Panc1 (cell line): ENCODE data around the gene GHRHR. TPM values are rescaled to one million over a fixed set of nuclear protein-coding genes. Genes with fewer than 3 reads are reported as not detected.

ENCODE experiments used
- ATAC-seq: fragments of 200-7000 bp; cut with Tn5 transposase; 2 replicates; pipeline ENCODE4 v1.9.1; 2020; ENCODE audit warnings: mild to moderate bottlenecking, moderate library complexity
- BruUV-seq: library from RNA; stranded (reverse); fragments of 400-500 nt; replicated peaks from 2 replicates; lab custom pipeline; 2021; lab: Mats Ljungman, UMichigan
- CTCF ChIA-PET: fragments of 300-600 bp; sonication (Branson Sonifier 250); formaldehyde crosslinking; loops from one replicate; lab custom pipeline; 2022; ENCODE audit warnings: antibody characterized with exemption; lab: Charles Lee
- POLR2A ChIA-PET: fragments of 300-600 bp; sonication (Branson Sonifier 250); formaldehyde crosslinking; loops from one replicate; lab custom pipeline; 2022; ENCODE audit warnings: antibody characterized with exemption; lab: Charles Lee
- DNase-seq: peaks from one replicate; pipeline ENCODE4 v3.0.0-alpha.2; 2010; ENCODE audit warnings: low read depth, low spot score
- H3K27ac ChIP-seq: 2 replicates; pipeline ENCODE4 v1.5.1; 2011; ENCODE audit warnings: mild to moderate bottlenecking, low read length, inconsistent platforms
- H3K27me3 ChIP-seq: fragments of 200-500 bp; sonication (Bioruptor generic); 2 replicates; pipeline ENCODE4 v1.6.0; 2014; ENCODE audit warnings: low read length, inconsistent platforms; ENCODE audit not compliant: control insufficient read depth, insufficient read depth
- H3K36me3 ChIP-seq: fragments of 200-500 bp; sonication (Bioruptor generic); 2 replicates; pipeline ENCODE4 v1.5.1; 2014; ENCODE audit warnings: inconsistent platforms, mild to moderate bottlenecking, low read length, moderate library complexity; ENCODE audit not compliant: control insufficient read depth, insufficient read depth
- H3K4me1 ChIP-seq: 2 replicates; pipeline ENCODE4 v1.5.1; 2011; ENCODE audit warnings: inconsistent platforms, mild to moderate bottlenecking, low read length, moderate library complexity; ENCODE audit not compliant: control insufficient read depth, insufficient read depth
- H3K4me3 ChIP-seq, 2 experiments: 2 replicates each; pipeline ENCODE4 v1.5.1; 2011 to 2012; ENCODE audit warnings: low read depth in 2 of 2, low read length in 2 of 2, mild to moderate bottlenecking in 2 of 2, inconsistent platforms in 1 of 2, moderate library complexity in 1 of 2
- H3K9me3 ChIP-seq: fragments of 200-500 bp; sonication (Bioruptor generic); 2 replicates; pipeline ENCODE4 v1.5.1; 2014; ENCODE audit warnings: low read depth, mild to moderate bottlenecking, inconsistent platforms, low read length, moderate library complexity; ENCODE audit not compliant: control insufficient read depth, insufficient read depth
- POLR2AphosphoS5 ChIP-seq: IDR thresholded peaks from 2 replicates; pipeline ENCODE4 v1.6.1; 2012; ENCODE audit warnings: mild to moderate bottlenecking, low read depth, low read length, moderate library complexity
- SIN3A ChIP-seq: IDR thresholded peaks from 2 replicates; pipeline ENCODE4 v1.6.1; 2012; ENCODE audit warnings: low read depth, mild to moderate bottlenecking, low read length, moderate library complexity, borderline replicate concordance; ENCODE audit not compliant: insufficient read depth
- TCF7L2 ChIP-seq: IDR thresholded peaks from 2 replicates; pipeline ENCODE4 v1.6.1; 2011; ENCODE audit warnings: mild to moderate bottlenecking, low read depth, low read length, inconsistent platforms
- in situ Hi-C: cut with HindIII; loops from 2 replicates; pipeline ENCODE4 v1.10.0; 2016; ENCODE audit warnings: low sequenced_read_pairs, low pct_unique_long_range_greater_than_20kb
- intact Hi-C: fragments of 100-400 bp; cut with micrococcal nuclease; formaldehyde crosslinking; loops from one replicate; pipeline ENCODE4 v1.10.0; 2022; ENCODE audit not compliant: unreplicated experiment
- total RNA-seq: library from RNA; stranded (reverse); gene quantifications from one replicate; pipeline ENCODE4 v1.2.1, GENCODE V29; 2021; ENCODE audit not compliant: unreplicated experiment
- TF ChIP-seq, protein P1 (sequence below): fragments of 450-650 bp; IDR thresholded peaks from 2 replicates; pipeline ENCODE4 v1.5.1; 2017; ENCODE audit warnings: mild to moderate bottlenecking
- TF ChIP-seq, protein P2 (sequence below), 2 experiments: IDR thresholded peaks; 2 replicates each; pipeline ENCODE4 v1.6.1; 2011 to 2012; ENCODE audit warnings: low read depth in 2 of 2, control low read depth in 1 of 2, low read length in 1 of 2, mild to moderate bottlenecking in 1 of 2, moderate library complexity in 1 of 2; ENCODE audit not compliant: insufficient read depth in 1 of 2

The GHRHR gene
- total RNA-seq, 1 experiment from 2014 or later, result not detected

DNA sequence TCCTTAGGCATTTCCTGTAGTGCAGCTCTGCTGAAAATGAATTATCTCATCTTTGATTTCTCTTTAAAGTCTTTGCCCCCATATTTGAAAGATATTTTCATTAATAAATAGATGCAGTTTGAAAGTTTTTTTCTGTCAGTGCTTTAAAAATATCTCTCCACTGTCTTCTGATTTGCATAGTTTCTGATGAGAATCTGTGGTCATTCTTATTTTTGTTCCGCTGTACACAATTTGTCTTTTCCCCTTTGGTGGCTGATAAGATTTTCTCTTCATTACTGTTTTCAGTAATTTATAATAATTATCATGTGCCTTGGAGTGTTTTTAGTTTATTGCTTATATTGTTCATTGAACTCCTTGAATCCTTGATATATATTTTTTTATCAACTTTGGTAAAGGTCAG, 7.0 kb upstream of the GHRHR start:
- Histone ChIP-seq H3K36me3 (no peaks in the 10 kb centered on the region), H3K27ac (no peak overlapping the region), H3K4me1 (no peaks in the 10 kb centered on the region), H3K27me3 (no peaks in the 10 kb centered on the region; the same call in none of the 2 replicates), H3K9me3 (peaks cover 5% of the 10 kb centered on the region; the same call in 1 of the 2 replicates), H3K4me3 (no peak overlapping the region)
- in situ Hi-C loops, result no loop called here
- intact Hi-C loops, result no loop called here
- no peak for DNase-seq
- ChIA-PET CTCF (no interaction called here), POLR2A (interaction anchor here (0.6 kb wide), 2 partner anchors 280 to 1252 kb away, joined by 3 read pairs; no protein-coding TSS in a partner anchor)
- no peak for ATAC-seq
- TF ChIP-seq, protein P1, sequence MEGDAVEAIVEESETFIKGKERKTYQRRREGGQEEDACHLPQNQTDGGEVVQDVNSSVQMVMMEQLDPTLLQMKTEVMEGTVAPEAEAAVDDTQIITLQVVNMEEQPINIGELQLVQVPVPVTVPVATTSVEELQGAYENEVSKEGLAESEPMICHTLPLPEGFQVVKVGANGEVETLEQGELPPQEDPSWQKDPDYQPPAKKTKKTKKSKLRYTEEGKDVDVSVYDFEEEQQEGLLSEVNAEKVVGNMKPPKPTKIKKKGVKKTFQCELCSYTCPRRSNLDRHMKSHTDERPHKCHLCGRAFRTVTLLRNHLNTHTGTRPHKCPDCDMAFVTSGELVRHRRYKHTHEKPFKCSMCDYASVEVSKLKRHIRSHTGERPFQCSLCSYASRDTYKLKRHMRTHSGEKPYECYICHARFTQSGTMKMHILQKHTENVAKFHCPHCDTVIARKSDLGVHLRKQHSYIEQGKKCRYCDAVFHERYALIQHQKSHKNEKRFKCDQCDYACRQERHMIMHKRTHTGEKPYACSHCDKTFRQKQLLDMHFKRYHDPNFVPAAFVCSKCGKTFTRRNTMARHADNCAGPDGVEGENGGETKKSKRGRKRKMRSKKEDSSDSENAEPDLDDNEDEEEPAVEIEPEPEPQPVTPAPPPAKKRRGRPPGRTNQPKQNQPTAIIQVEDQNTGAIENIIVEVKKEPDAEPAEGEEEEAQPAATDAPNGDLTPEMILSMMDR, result no peak
- TF ChIP-seq, protein P2, sequence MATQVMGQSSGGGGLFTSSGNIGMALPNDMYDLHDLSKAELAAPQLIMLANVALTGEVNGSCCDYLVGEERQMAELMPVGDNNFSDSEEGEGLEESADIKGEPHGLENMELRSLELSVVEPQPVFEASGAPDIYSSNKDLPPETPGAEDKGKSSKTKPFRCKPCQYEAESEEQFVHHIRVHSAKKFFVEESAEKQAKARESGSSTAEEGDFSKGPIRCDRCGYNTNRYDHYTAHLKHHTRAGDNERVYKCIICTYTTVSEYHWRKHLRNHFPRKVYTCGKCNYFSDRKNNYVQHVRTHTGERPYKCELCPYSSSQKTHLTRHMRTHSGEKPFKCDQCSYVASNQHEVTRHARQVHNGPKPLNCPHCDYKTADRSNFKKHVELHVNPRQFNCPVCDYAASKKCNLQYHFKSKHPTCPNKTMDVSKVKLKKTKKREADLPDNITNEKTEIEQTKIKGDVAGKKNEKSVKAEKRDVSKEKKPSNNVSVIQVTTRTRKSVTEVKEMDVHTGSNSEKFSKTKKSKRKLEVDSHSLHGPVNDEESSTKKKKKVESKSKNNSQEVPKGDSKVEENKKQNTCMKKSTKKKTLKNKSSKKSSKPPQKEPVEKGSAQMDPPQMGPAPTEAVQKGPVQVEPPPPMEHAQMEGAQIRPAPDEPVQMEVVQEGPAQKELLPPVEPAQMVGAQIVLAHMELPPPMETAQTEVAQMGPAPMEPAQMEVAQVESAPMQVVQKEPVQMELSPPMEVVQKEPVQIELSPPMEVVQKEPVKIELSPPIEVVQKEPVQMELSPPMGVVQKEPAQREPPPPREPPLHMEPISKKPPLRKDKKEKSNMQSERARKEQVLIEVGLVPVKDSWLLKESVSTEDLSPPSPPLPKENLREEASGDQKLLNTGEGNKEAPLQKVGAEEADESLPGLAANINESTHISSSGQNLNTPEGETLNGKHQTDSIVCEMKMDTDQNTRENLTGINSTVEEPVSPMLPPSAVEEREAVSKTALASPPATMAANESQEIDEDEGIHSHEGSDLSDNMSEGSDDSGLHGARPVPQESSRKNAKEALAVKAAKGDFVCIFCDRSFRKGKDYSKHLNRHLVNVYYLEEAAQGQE (IDR thresholded peaks at IDR 0.05; ENCODE audit: insufficient read depth in 1 of 2, low read depth in 2 of 2, low read length in 1 of 2), result no peak
- TF ChIP-seq SIN3A (no peak), TCF7L2 (no peak), POLR2AphosphoS5 (no peak)
- BruUV-seq, result no TSS peak

- Histone ChIP-seq H3K4me1 (no peaks in the 10 kb centered on the region), H3K9me3 (no peaks in the 10 kb centered on the region), H3K27ac (no peak overlapping the region), H3K27me3 (peaks cover 6% of the 10 kb centered on the region), H3K36me3 (no peaks in the 10 kb centered on the region), H3K4me3 (no peak overlapping the region)
- BruUV-seq, result no TSS peak
- TF ChIP-seq, protein P1, result no peak
- TF ChIP-seq SIN3A (no peak), POLR2AphosphoS5 (no peak), TCF7L2 (no peak)
- TF ChIP-seq, protein P2 (IDR thresholded peaks at IDR 0.05; ENCODE audit: insufficient read depth in 1 of 2, low read depth in 2 of 2, low read length in 1 of 2), result no peak
- CTCF ChIA-PET, result interaction anchor here (0.8 kb wide), 1 partner anchor 26 kb away, joined by 3 read pairs; no protein-coding TSS in a partner anchor
- POLR2A ChIA-PET, result no interaction called here
- intact Hi-C loops, result no loop called here
- in situ Hi-C loops, result no loop called here
- DNase-seq, result no peak
- no peak for ATAC-seq
These were observed 1.6 kb downstream of the GHRHR start for GRCh38 chr7:30965372-30965771.
